Fibroblast of pulmonary artery (primary cell): ENCODE data around the gene HMGB2.

Experiments
- DNase-seq: peaks from one replicate; pipeline ENCODE4 v3.0.0-alpha.2; 2010; ENCODE audit warnings: low read depth
- H3K4me3 ChIP-seq: replicated peaks from 2 replicates; pipeline ENCODE4 v1.5.1; 2011; ENCODE audit warnings: low read depth, mild to moderate bottlenecking, control low read depth, low read length, moderate library complexity
- CTCF ChIP-seq: IDR thresholded peaks from 2 replicates; pipeline ENCODE4 v1.5.1; 2011; ENCODE audit warnings: mild to moderate bottlenecking, control low read depth, low read length, inconsistent platforms; ENCODE audit errors: missing control alignments

The HMGB2 gene

GRCh38 chr4:173282256-173282562 is 51.9 kb downstream of the HMGB2 start:
- no peak for DNase-seq
- no peak for TF ChIP-seq CTCF
- peak overlapping the region; percentile 23 for H3K4me3 ChIP-seq

- DNase-seq: no peak
- TF ChIP-seq CTCF: no peak
- H3K4me3 ChIP-seq: peak overlapping the region; percentile 23
These were observed 52.5 kb downstream of the HMGB2 start for GRCh38 chr4:173281406-173282255.
